K562 (cell line): ENCODE results near the gene TMEM25. TPM values are rescaled to one million over a fixed set of nuclear protein-coding genes. Genes with fewer than 3 reads are reported as not detected.

ENCODE experiments used
- ATAC-seq: fragments of 200-7000 bp; cut with Tn5 transposase; 3 replicates; pipeline ENCODE4 v1.9.1; 2020; ENCODE audit warnings: moderate library complexity
- BruUV-seq: library from RNA; stranded (reverse); fragments of 400-500 nt; replicated peaks from 2 replicates; lab custom pipeline; 2021; lab: Mats Ljungman, UMichigan
- CTCF ChIA-PET: fragments of 300-600 bp; formaldehyde crosslinking; extraction: SDS; loops from one replicate; lab custom pipeline; 2021; ENCODE audit warnings: low intra/inter-chr PET ratio; lab: Yijun Ruan, JAX
- POLR2A ChIA-PET: fragments of 300-600, 350-650 bp; sonication (Branson Sonifier 250); formaldehyde crosslinking; extraction: SDS; loops from one replicate; lab custom pipeline; 2021; ENCODE audit warnings: antibody characterized with exemption, inconsistent platforms; lab: Yijun Ruan, JAX
- DNase-seq, 4 experiments: peaks; one replicate each; pipeline versions ENCODE4 v3.0.0 to v3.0.0-alpha.2; 2011 to 2018; ENCODE audit warnings: low spot score in 3 of 4, mixed read lengths in 3 of 4; ENCODE audit errors: extremely low read depth in 1 of 4
- FAIRE-seq: peaks from 2 replicates; lab custom pipeline; 2011; peaks lifted over from hg19 to GRCh38; lab: Jason Lieb, UNC
- H2AFZ ChIP-seq: 2 replicates; pipeline ENCODE4 v1.6.0; 2011; ENCODE audit warnings: low read depth, low read length, control low read depth, inconsistent platforms
- H3K27ac ChIP-seq: fragments of 200-600 bp; 3 replicates; pipeline ENCODE4 v1.8.0; 2011; ENCODE audit warnings: low read depth, mild to moderate bottlenecking, control low read depth, inconsistent platforms, low read length, moderate library complexity, mixed read lengths; ENCODE audit errors: extremely low read depth
- H3K27me3 ChIP-seq, 2 experiments: fragments of 300-600 bp in 1 of 2; 2 replicates in 1 of 2; 3 replicates in 1 of 2; pipeline versions ENCODE4 v1.6.0 to v1.8.0; 2011; ENCODE audit warnings: inconsistent platforms in 2 of 2, low read length in 2 of 2, mild to moderate bottlenecking in 1 of 2, mixed read lengths in 1 of 2, moderate library complexity in 1 of 2; ENCODE audit not compliant: control insufficient read depth in 2 of 2, insufficient read depth in 2 of 2
- H3K36me3 ChIP-seq: fragments of 300-600 bp; 3 replicates; pipeline ENCODE4 v1.8.0; 2011; ENCODE audit warnings: mild to moderate bottlenecking, low read length, inconsistent platforms; ENCODE audit not compliant: control insufficient read depth, insufficient read depth
- H3K4me1 ChIP-seq, 2 experiments: fragments of 200-600 bp in 1 of 2; replicated peaks in 1 of 2; 2 replicates in 1 of 2; 3 replicates in 1 of 2; pipeline versions ENCODE4 v1.5.1 to v1.8.0; 2011; ENCODE audit warnings: inconsistent platforms in 2 of 2, low read length in 2 of 2, mild to moderate bottlenecking in 1 of 2, mixed read lengths in 1 of 2, moderate library complexity in 1 of 2; ENCODE audit not compliant: control insufficient read depth in 2 of 2, insufficient read depth in 2 of 2
- H3K4me2 ChIP-seq: 2 replicates; pipeline ENCODE4 v1.6.1; 2011; ENCODE audit warnings: low read length, control low read depth, inconsistent platforms, mixed read lengths; ENCODE audit not compliant: insufficient read depth
- H3K4me3 ChIP-seq: fragments of 200-600 bp; sonication (generic), shearing (Covaris generic); 2 replicates; pipeline ENCODE4 v1.5.1; 2016; ENCODE audit warnings: control low read depth, inconsistent platforms
- H3K79me2 ChIP-seq: fragments of 200-600 bp; 3 replicates; pipeline ENCODE4 v1.8.0; 2011; ENCODE audit warnings: low read length, inconsistent platforms; ENCODE audit not compliant: control insufficient read depth, insufficient read depth
- H3K9ac ChIP-seq, 2 experiments: 2 replicates each; pipeline versions ENCODE4 v1.6.0 to v1.6.1; 2011; ENCODE audit warnings: low read depth in 2 of 2, low read length in 2 of 2, control low read depth in 1 of 2, inconsistent platforms in 1 of 2, mild to moderate bottlenecking in 1 of 2, mixed read lengths in 1 of 2; ENCODE audit not compliant: insufficient read depth in 1 of 2
- H3K9me1 ChIP-seq: one replicate; pipeline ENCODE4 v1.6.0; 2011; ENCODE audit warnings: inconsistent platforms, mild to moderate bottlenecking, low read length, moderate library complexity; ENCODE audit not compliant: control insufficient read depth, insufficient read depth
- H3K9me3 ChIP-seq: replicated peaks from 2 replicates; pipeline ENCODE4 v1.5.1; 2011; ENCODE audit warnings: low read depth, low read length, inconsistent platforms; ENCODE audit not compliant: control insufficient read depth, insufficient read depth
- H4K20me1 ChIP-seq: replicated peaks from 2 replicates; pipeline ENCODE4 v1.6.1; 2011; ENCODE audit warnings: low read length, inconsistent platforms, mixed read lengths; ENCODE audit not compliant: control insufficient read depth, insufficient read depth
- CHCHD3 ChIP-seq: fragments of 250-450 bp; sonication (Bioruptor Pico); IDR thresholded peaks from 2 replicates; pipeline ENCODE4 v2.1.2; 2022; ENCODE audit warnings: mild to moderate bottlenecking
- IRF9 ChIP-seq: fragments of 450-650 bp; IDR thresholded peaks from 2 replicates; pipeline ENCODE4 v1.6.1; 2016; ENCODE audit warnings: missing biosample characterization, missing genetic modification characterization
- POU5F1 ChIP-seq: fragments of 150-350 bp; IDR thresholded peaks from 2 replicates; pipeline ENCODE4 v1.6.1; 2014; ENCODE audit warnings: borderline replicate concordance, low read length, low read depth, mild to moderate bottlenecking; ENCODE audit not compliant: partially characterized antibody
- THRA ChIP-seq: fragments of 450-650 bp; IDR thresholded peaks from 2 replicates; pipeline ENCODE4 v1.6.1; 2017; ENCODE audit warnings: mild to moderate bottlenecking, moderate library complexity
- ZNF3 ChIP-seq: fragments of 250-450 bp; sonication (Bioruptor Pico); IDR thresholded peaks from 2 replicates; pipeline ENCODE4 v1.5.0; 2021; ENCODE audit warnings: mild to moderate bottlenecking, moderate library complexity
- WGBS: fragments of 100-300 bp; shearing (Covaris generic); methylation state at CpG from one replicate; pipeline ENCODE4 v1.1.6; 2016; ENCODE audit warnings: low coverage, mixed read lengths; ENCODE audit not compliant: insufficient coverage; ENCODE audit errors: missing lambda C conversion rate; 5-methylcytosine and 5-hydroxymethylcytosine counted together
- in situ Hi-C: fragments of 300-500 bp; cut with MboI; formaldehyde crosslinking; loops from 4 replicates; pipeline ENCODE4 v1.15.0; 2018; ENCODE audit warnings: inconsistent platforms, mixed read lengths
- intact Hi-C: fragments of 100-400 bp; cut with micrococcal nuclease; formaldehyde crosslinking; loops from 2 replicates; pipeline ENCODE4 v1.14.2; 2022
- polyA plus RNA-seq, 8 experiments: library from polyadenylated mRNA; depleted of rRNA in 4 of 8; stranded (reverse) in 5 of 8; unstranded in 3 of 8; fragments of >200 nt; fragmentation: Nextera tagmentation in 2 of 8; fragmentation: Illumina TruSeq in 1 of 8; extraction: Ambion mirVana in 2 of 8; extraction: Trizol in 1 of 8; gene quantifications; 2 replicates each; pipeline versions ENCODE4 v1.2.1 to v1.2.3, GENCODE V29; 2011 to 2014; ENCODE audit warnings: inconsistent platforms in 1 of 8, missing spikeins in 1 of 8
- total RNA-seq, 7 experiments: library from RNA; depleted of rRNA in 6 of 7; stranded (reverse); fragments of >200 nt in 6 of 7; fragmentation: Illumina TruSeq in 2 of 7; extraction: Trizol in 2 of 7; gene quantifications; 2 replicates each; pipeline versions ENCODE4 v1.2.1 to v1.2.3, GENCODE V29; 2011 to 2021; ENCODE audit warnings: low replicate concordance in 1 of 7

TMEM25 gene
- total and polyA plus RNA-seq, 9 of the 15 experiments (the other 6 are each of a cell fraction or from before 2014, with no cell fraction given), result 0.34 to 3.8 (median 2.0) TPM

GRCh38 chr11:118511601-118512000 is 19.4 kb upstream of the TMEM25 start:
- TF ChIP-seq THRA, result no peak
- no peak for TF ChIP-seq CHCHD3 (CRISPR knock-in tag)
- TF ChIP-seq POU5F1, result no peak
- TF ChIP-seq IRF9 (tag), result no peak
- TF ChIP-seq ZNF3 (CRISPR knock-in tag), result no peak
- DNase-seq, result no peak
- WGBS, result 86% methylated on average over 5 of the region's 5 CpGs
- Histone ChIP-seq H4K20me1 (no peaks in the 10 kb centered on the region), H3K9me3 (no peaks in the 10 kb centered on the region), H3K4me2 (no peak overlapping the region), H3K27me3 (no peaks in the 10 kb centered on the region), H3K79me2 (no peaks in the 10 kb centered on the region), H2AFZ (no peak overlapping the region), H3K9ac (no peak overlapping the region), H3K4me3 (no peak overlapping the region), H3K4me1 (no peaks in the 10 kb centered on the region), H3K9me1 (no peaks in the 10 kb centered on the region), H3K27ac (no peak overlapping the region), H3K36me3 (peaks cover 93% of the 10 kb centered on the region)
- FAIRE-seq, result no peak
- intact Hi-C loops, result loop anchor here (10.0 kb wide), 1 partner anchor 53 kb away; the partner anchor contains the start of gene IFT46
- in situ Hi-C loops, result no loop called here
- no TSS peak for BruUV-seq
- ATAC-seq, result no peak
- ChIA-PET POLR2A (interaction anchor here (0.6 kb wide), 2 partner anchors 81 to 110 kb away, joined by 3 read pairs; no protein-coding TSS in a partner anchor), CTCF (no interaction called here)
